BJ (cell line): ENCODE data around the gene ARHGAP4. TPM values are rescaled to one million over a fixed set of nuclear protein-coding genes. Genes with fewer than 3 reads are reported as not detected.

ENCODE experiments used
- CTCF ChIA-PET: fragments of 350-600 bp; formaldehyde crosslinking; extraction: SDS; loops from one replicate; lab custom pipeline; 2021; ENCODE audit warnings: antibody characterized with exemption, inconsistent platforms; lab: Yijun Ruan, JAX
- POLR2A ChIA-PET: fragments of 300-600 bp; sonication (Branson Sonifier 250); formaldehyde crosslinking; extraction: SDS; loops from one replicate; lab custom pipeline; 2021; ENCODE audit warnings: antibody characterized with exemption; lab: Charles Lee
- DNase-seq: peaks from one replicate; pipeline ENCODE4 v3.0.0-alpha.2; 2011; ENCODE audit warnings: low read depth
- H3K27me3 ChIP-seq: 2 replicates; pipeline ENCODE4 v1.6.0; 2011; ENCODE audit warnings: low read length; ENCODE audit not compliant: control insufficient read depth, insufficient read depth
- H3K36me3 ChIP-seq: 2 replicates; pipeline ENCODE4 v1.5.1; 2011; ENCODE audit warnings: low read length; ENCODE audit not compliant: control insufficient read depth, insufficient read depth
- H3K4me3 ChIP-seq: 2 replicates; pipeline ENCODE4 v1.5.1; 2011; ENCODE audit warnings: low read depth, mild to moderate bottlenecking, control low read depth, low read length
- CTCF ChIP-seq: IDR thresholded peaks from 2 replicates; pipeline ENCODE4 v1.5.1; 2011; ENCODE audit warnings: low read depth, mild to moderate bottlenecking, control low read depth, inconsistent platforms, low read length, moderate library complexity; ENCODE audit not compliant: insufficient read depth
- polyA plus RNA-seq: library from polyadenylated mRNA; depleted of rRNA; stranded (reverse); fragments of >200 nt; gene quantifications from 2 replicates; pipeline ENCODE4 v1.2.3, GENCODE V29; 2011

The ARHGAP4 gene
- polyA plus RNA-seq, 1 experiment, result 0.82 TPM

- TF ChIP-seq CTCF, result no peak
- POLR2A ChIA-PET, result no interaction called here
Observed at GRCh38 chrX:153877571-153878261, 48.3 kb downstream of the ARHGAP4 start.

GRCh38 chrX:153876112-153876491 is 50.0 kb downstream of the ARHGAP4 start:
- Histone ChIP-seq H3K4me3 (no peak overlapping the region), H3K36me3 (peaks cover 3% of the 10 kb centered on the region), H3K27me3 (no peaks in the 10 kb centered on the region)
- no peak for TF ChIP-seq CTCF
- ChIA-PET POLR2A (no interaction called here), CTCF (no interaction called here)
- no peak for DNase-seq

More at GRCh38 chrX:153877571-153878261, 48.3 kb downstream of the ARHGAP4 start:
- no peaks in the 10 kb centered on the region for H3K27me3 ChIP-seq
- no peak overlapping the region for H3K4me3 ChIP-seq
- no peak for DNase-seq
- H3K36me3 ChIP-seq, result peaks cover 2% of the 10 kb centered on the region
- CTCF ChIA-PET, result no interaction called here

GRCh38 chrX:153875391-153876111 is 50.5 kb downstream of the ARHGAP4 start:
- TF ChIP-seq CTCF, result no peak
- POLR2A ChIA-PET, result no interaction called here
- H3K27me3 ChIP-seq, result no peaks in the 10 kb centered on the region
- no peak for DNase-seq
- CTCF ChIA-PET, result no interaction called here
- H3K36me3 ChIP-seq, result peaks cover 3% of the 10 kb centered on the region
- H3K4me3 ChIP-seq, result no peak overlapping the region

GRCh38 chrX:153874366-153875125 is 51.5 kb downstream of the ARHGAP4 start:
- no peaks in the 10 kb centered on the region for H3K27me3 ChIP-seq
- H3K36me3 ChIP-seq, result peaks cover 6% of the 10 kb centered on the region
- CTCF ChIA-PET, result no interaction called here
- POLR2A ChIA-PET, result no interaction called here
- DNase-seq, result no peak
- no peak overlapping the region for H3K4me3 ChIP-seq
- no peak for TF ChIP-seq CTCF

GRCh38 chrX:153874085-153874365 is 52.0 kb downstream of the ARHGAP4 start:
- no peak for DNase-seq
- Histone ChIP-seq H3K4me3 (no peak overlapping the region), H3K27me3 (no peaks in the 10 kb centered on the region), H3K36me3 (peaks cover 7% of the 10 kb centered on the region)
- no peak for TF ChIP-seq CTCF
- CTCF ChIA-PET, result no interaction called here
- POLR2A ChIA-PET, result no interaction called here
